ENCODE measurements around the gene KLK1.

GRCh38 chr19:50770888-50771287 lies 52.7 kb downstream of the KLK1 start:
- TF ChIP-seq, protein P1, sequence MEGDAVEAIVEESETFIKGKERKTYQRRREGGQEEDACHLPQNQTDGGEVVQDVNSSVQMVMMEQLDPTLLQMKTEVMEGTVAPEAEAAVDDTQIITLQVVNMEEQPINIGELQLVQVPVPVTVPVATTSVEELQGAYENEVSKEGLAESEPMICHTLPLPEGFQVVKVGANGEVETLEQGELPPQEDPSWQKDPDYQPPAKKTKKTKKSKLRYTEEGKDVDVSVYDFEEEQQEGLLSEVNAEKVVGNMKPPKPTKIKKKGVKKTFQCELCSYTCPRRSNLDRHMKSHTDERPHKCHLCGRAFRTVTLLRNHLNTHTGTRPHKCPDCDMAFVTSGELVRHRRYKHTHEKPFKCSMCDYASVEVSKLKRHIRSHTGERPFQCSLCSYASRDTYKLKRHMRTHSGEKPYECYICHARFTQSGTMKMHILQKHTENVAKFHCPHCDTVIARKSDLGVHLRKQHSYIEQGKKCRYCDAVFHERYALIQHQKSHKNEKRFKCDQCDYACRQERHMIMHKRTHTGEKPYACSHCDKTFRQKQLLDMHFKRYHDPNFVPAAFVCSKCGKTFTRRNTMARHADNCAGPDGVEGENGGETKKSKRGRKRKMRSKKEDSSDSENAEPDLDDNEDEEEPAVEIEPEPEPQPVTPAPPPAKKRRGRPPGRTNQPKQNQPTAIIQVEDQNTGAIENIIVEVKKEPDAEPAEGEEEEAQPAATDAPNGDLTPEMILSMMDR (IDR thresholded peaks at IDR 0.05) = no peak
- TF ChIP-seq POLR2A (IDR thresholded peaks at IDR 0.05) = no peak

All from esophagus squamous epithelium (tissue), 4 donors.